DND-41 (cell line): ENCODE measurements around the gene RIN3.

Source experiments
- ATAC-seq: fragments of 200-7000 bp; cut with Tn5 transposase; 3 replicates; pipeline ENCODE4 v1.9.1; 2021; ENCODE audit warnings: low read depth; ENCODE audit not compliant: insufficient read depth
- DNase-seq: peaks from one replicate; pipeline ENCODE4 v3.0.0-alpha.2; 2020
- H2AFZ ChIP-seq: 2 replicates; pipeline ENCODE4 v1.6.0; 2012; ENCODE audit warnings: low read depth, low read length
- H3K27ac ChIP-seq: 2 replicates; pipeline ENCODE4 v1.5.1; 2012; ENCODE audit warnings: low read length, inconsistent platforms
- H3K27me3 ChIP-seq: fragments of 200-600 bp; sonication (generic); 2 replicates; pipeline ENCODE4 v1.6.0; 2012; ENCODE audit warnings: low read length, mild to moderate bottlenecking, inconsistent platforms; ENCODE audit not compliant: insufficient read depth, poor library complexity
- H3K36me3 ChIP-seq: 2 replicates; pipeline ENCODE4 v1.5.1; 2012; ENCODE audit warnings: low read length, inconsistent platforms; ENCODE audit not compliant: insufficient read depth
- H3K4me1 ChIP-seq: 2 replicates; pipeline ENCODE4 v1.5.1; 2012; ENCODE audit warnings: mild to moderate bottlenecking, low read length; ENCODE audit not compliant: insufficient read depth
- H3K4me2 ChIP-seq: 2 replicates; pipeline ENCODE4 v1.6.0; 2012; ENCODE audit warnings: mild to moderate bottlenecking, moderate library complexity, low read length, inconsistent platforms; ENCODE audit not compliant: insufficient read depth
- H3K4me3 ChIP-seq, 2 experiments: fragments of 200-600 bp in 1 of 2; shearing (Covaris generic) in 1 of 2; 2 replicates each; pipeline ENCODE4 v1.5.1; 2012 to 2016; ENCODE audit warnings: inconsistent platforms in 2 of 2, low read length in 2 of 2, mild to moderate bottlenecking in 2 of 2, low read depth in 1 of 2, moderate library complexity in 1 of 2
- H3K79me2 ChIP-seq: 2 replicates; pipeline ENCODE4 v1.6.0; 2012; ENCODE audit warnings: low read length, inconsistent platforms; ENCODE audit not compliant: insufficient read depth
- H3K9ac ChIP-seq: 2 replicates; pipeline ENCODE4 v1.6.0; 2012; ENCODE audit warnings: low read depth, mild to moderate bottlenecking, inconsistent platforms, low read length, moderate library complexity
- H3K9me3 ChIP-seq: 2 replicates; pipeline ENCODE4 v1.5.1; 2012; ENCODE audit warnings: low read length, moderate library complexity, mild to moderate bottlenecking, inconsistent platforms; ENCODE audit not compliant: insufficient read depth, severe bottlenecking
- H4K20me1 ChIP-seq: 2 replicates; pipeline ENCODE4 v1.6.0; 2012; ENCODE audit warnings: low read length; ENCODE audit not compliant: insufficient read depth
- EZH2 ChIP-seq: IDR thresholded peaks from 3 replicates; pipeline ENCODE4 v1.6.1; 2012; ENCODE audit warnings: borderline replicate concordance, low read depth, mild to moderate bottlenecking, moderate library complexity, low read length, inconsistent platforms; ENCODE audit not compliant: severe bottlenecking
- TF ChIP-seq, protein P1 (sequence below): IDR thresholded peaks from 2 replicates; pipeline ENCODE4 v1.5.1; 2012; ENCODE audit warnings: borderline replicate concordance, low read length, moderate library complexity, mild to moderate bottlenecking; ENCODE audit not compliant: poor library complexity, severe bottlenecking; ENCODE audit errors: extremely low read depth

Gene RIN3

DNA sequence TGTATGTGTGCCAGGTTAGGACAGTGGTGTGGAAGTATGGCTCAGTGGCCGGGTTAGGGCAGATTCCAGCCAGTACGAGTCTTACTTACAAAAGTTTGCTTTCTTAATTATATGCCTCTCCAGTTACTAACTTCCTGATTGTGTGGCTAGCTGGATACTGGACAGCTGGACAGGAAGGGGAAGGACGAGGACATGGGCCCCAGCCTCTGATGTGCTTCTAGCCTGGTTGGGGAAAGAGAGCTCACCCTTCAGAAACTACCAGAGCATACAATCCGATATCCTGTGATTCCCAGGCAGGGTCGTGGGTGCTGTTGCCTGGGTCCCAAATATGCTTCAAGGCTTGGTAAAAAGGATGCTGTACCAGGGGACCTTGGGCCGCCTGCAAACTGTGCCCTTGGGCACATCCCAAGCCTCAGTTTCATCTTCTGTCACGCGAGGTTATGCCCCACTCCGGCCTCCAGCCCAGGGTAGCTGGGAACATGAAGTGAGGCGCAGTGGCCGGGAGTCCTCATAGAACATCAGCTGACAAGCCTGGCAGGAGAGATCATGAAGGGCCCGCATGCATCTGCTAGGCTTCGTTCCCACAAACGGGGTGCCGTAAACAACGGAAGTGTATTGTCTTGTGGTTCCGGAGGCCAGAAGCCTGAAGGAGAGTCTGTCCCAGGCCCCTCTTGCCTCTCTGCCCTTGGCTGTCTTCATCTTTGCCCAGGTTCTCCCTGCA, 23.2 kb upstream of the RIN3 start:
- TF ChIP-seq, protein P1, sequence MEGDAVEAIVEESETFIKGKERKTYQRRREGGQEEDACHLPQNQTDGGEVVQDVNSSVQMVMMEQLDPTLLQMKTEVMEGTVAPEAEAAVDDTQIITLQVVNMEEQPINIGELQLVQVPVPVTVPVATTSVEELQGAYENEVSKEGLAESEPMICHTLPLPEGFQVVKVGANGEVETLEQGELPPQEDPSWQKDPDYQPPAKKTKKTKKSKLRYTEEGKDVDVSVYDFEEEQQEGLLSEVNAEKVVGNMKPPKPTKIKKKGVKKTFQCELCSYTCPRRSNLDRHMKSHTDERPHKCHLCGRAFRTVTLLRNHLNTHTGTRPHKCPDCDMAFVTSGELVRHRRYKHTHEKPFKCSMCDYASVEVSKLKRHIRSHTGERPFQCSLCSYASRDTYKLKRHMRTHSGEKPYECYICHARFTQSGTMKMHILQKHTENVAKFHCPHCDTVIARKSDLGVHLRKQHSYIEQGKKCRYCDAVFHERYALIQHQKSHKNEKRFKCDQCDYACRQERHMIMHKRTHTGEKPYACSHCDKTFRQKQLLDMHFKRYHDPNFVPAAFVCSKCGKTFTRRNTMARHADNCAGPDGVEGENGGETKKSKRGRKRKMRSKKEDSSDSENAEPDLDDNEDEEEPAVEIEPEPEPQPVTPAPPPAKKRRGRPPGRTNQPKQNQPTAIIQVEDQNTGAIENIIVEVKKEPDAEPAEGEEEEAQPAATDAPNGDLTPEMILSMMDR = no peak
- TF ChIP-seq EZH2 = no peak

DNA sequence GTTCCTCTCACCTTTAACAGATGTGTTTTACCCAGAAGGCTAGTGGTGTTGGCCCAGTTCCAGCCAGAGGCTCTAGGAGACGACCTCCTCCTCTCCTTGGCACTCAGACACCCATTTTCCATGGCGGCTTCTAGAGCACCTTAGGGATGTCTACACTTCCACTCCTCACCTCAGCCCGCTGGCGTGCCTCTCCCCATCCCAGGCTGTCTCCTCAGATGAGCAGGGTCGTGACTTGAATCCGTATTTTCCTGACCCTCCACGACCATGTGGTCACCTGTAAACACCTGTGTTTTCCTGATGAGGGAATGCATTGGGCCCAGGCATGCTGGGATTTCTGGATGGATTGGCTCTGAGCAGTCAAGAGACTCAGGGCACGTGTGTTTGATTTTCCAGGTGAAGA, 21.8 kb upstream of the RIN3 start:
- no peak for DNase-seq
- H3K4me2 ChIP-seq = no peak overlapping the region
- no peaks in the 10 kb centered on the region for H3K9me3 ChIP-seq

More for the DNA sequence above, 23.2 kb upstream of the RIN3 start:
- H3K36me3 ChIP-seq = no peaks in the 10 kb centered on the region
- no peak overlapping the region for H3K4me2 ChIP-seq
- H2AFZ ChIP-seq = no peak overlapping the region
- H3K27me3 ChIP-seq = peaks cover 4% of the 10 kb centered on the region
- no peak for DNase-seq
- H3K27ac ChIP-seq = no peak overlapping the region
- H3K9ac ChIP-seq = no peak overlapping the region
- H3K4me1 ChIP-seq = no peaks in the 10 kb centered on the region
- no peak for ATAC-seq
- H4K20me1 ChIP-seq = no peaks in the 10 kb centered on the region
- H3K9me3 ChIP-seq = no peaks in the 10 kb centered on the region
- H3K4me3 ChIP-seq = no peak overlapping the region
- no peaks in the 10 kb centered on the region for H3K79me2 ChIP-seq

DNA sequence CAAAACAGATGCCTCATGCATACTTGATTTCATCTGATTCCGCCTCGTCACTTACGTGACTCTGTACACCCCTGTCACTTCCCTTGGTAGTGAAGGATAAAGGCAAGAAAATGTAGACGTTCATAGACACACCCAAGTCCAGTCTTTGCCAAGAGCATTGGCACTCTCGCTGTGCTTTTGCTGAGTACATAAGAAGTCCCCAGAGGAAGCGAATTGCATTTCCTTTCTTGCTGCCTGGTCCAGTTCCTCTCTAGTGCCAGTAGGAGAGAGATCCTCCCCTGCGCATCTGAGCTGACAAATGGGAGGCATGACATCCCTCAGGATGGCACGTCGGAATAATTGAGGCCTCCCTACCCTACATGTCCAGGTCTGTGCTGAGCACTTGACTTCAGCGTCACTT, 21.3 kb upstream of the RIN3 start:
- H3K4me2 ChIP-seq = no peak overlapping the region
- H3K9ac ChIP-seq = no peak overlapping the region
- no peaks in the 10 kb centered on the region for H3K79me2 ChIP-seq
- no peaks in the 10 kb centered on the region for H4K20me1 ChIP-seq
- H3K4me3 ChIP-seq = no peak overlapping the region
- H3K4me1 ChIP-seq = no peaks in the 10 kb centered on the region
- TF ChIP-seq, protein P1 = no peak
- TF ChIP-seq EZH2 = no peak
- no peak overlapping the region for H2AFZ ChIP-seq
- H3K27ac ChIP-seq = no peak overlapping the region
- no peaks in the 10 kb centered on the region for H3K9me3 ChIP-seq
- H3K27me3 ChIP-seq = peaks cover 4% of the 10 kb centered on the region
- ATAC-seq = no peak
- no peak for DNase-seq
- no peaks in the 10 kb centered on the region for H3K36me3 ChIP-seq

More for the DNA sequence above, 21.8 kb upstream of the RIN3 start:
- no peak for TF ChIP-seq EZH2
- TF ChIP-seq, protein P1 = no peak
- no peaks in the 10 kb centered on the region for H4K20me1 ChIP-seq
- no peak overlapping the region for H3K4me3 ChIP-seq
- H3K27me3 ChIP-seq = peaks cover 4% of the 10 kb centered on the region
- H3K79me2 ChIP-seq = no peaks in the 10 kb centered on the region
- no peak overlapping the region for H3K27ac ChIP-seq
- no peak overlapping the region for H2AFZ ChIP-seq
- no peak for ATAC-seq
- no peaks in the 10 kb centered on the region for H3K36me3 ChIP-seq
- H3K4me1 ChIP-seq = no peaks in the 10 kb centered on the region
- no peak overlapping the region for H3K9ac ChIP-seq

DNA sequence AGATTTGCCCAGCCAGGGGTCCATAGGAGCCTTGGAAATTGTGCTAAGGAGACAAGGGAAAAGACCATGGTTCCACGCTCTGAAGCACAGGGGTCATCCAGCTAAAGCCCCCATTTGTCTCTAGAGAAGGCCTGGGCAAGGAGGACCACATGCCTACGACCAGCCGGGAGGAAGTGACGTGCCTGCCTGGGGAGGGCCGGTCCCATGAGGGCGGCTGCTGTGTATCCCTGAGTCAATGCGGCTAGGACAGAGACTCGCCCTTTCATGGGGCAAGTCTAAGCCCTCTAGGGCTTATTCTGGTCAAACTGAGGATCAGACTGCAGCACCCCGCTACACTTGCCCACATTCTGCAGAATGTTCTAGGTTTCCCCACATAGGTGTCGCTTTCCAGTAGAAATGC, 20.6 kb upstream of the RIN3 start:
- no peak for DNase-seq
- no peaks in the 10 kb centered on the region for H4K20me1 ChIP-seq
- no peaks in the 10 kb centered on the region for H3K36me3 ChIP-seq
- no peak overlapping the region for H3K4me3 ChIP-seq
- H2AFZ ChIP-seq = no peak overlapping the region
- no peaks in the 10 kb centered on the region for H3K9me3 ChIP-seq
- H3K9ac ChIP-seq = no peak overlapping the region
- H3K79me2 ChIP-seq = no peaks in the 10 kb centered on the region
- ATAC-seq = no peak
- no peaks in the 10 kb centered on the region for H3K27me3 ChIP-seq
- H3K4me2 ChIP-seq = no peak overlapping the region
- H3K27ac ChIP-seq = no peak overlapping the region
- no peak for TF ChIP-seq EZH2
- no peaks in the 10 kb centered on the region for H3K4me1 ChIP-seq
